8988T (cell line): ENCODE measurements around the gene LRGUK.
"Not testable (repeated sequence)": the region's sequence is repeated elsewhere in the genome, so short reads cannot be mapped to it uniquely, and the experiment has no call there.

Experiments used
- DNase-seq: peaks from one replicate; pipeline ENCODE4 v3.0.0; 2011

LRGUK gene, protein sequence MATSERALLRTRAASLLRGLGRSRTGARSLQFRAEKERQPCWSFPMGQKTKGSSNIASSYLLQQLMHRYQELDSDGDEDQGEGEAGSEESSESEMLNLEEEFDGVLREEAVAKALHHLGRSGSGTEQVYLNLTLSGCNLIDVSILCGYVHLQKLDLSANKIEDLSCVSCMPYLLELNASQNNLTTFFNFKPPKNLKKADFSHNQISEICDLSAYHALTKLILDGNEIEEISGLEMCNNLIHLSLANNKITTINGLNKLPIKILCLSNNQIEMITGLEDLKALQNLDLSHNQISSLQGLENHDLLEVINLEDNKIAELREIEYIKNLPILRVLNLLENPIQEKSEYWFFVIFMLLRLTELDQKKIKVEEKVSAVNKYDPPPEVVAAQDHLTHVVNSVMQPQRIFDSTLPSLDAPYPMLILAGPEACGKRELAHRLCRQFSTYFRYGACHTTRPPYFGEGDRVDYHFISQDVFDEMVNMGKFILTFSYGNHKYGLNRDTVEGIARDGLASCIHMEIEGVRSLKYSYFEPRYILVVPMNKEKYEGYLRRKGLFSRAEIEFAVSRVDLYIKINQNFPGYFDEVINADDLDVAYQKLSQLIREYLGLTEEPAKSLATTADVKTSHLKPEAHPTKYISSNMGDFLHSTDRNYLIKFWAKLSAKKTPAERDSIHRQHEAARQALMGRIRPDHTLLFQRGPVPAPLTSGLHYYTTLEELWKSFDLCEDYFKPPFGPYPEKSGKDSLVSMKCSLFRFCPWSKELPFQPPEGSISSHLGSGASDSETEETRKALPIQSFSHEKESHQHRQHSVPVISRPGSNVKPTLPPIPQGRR

DNA sequence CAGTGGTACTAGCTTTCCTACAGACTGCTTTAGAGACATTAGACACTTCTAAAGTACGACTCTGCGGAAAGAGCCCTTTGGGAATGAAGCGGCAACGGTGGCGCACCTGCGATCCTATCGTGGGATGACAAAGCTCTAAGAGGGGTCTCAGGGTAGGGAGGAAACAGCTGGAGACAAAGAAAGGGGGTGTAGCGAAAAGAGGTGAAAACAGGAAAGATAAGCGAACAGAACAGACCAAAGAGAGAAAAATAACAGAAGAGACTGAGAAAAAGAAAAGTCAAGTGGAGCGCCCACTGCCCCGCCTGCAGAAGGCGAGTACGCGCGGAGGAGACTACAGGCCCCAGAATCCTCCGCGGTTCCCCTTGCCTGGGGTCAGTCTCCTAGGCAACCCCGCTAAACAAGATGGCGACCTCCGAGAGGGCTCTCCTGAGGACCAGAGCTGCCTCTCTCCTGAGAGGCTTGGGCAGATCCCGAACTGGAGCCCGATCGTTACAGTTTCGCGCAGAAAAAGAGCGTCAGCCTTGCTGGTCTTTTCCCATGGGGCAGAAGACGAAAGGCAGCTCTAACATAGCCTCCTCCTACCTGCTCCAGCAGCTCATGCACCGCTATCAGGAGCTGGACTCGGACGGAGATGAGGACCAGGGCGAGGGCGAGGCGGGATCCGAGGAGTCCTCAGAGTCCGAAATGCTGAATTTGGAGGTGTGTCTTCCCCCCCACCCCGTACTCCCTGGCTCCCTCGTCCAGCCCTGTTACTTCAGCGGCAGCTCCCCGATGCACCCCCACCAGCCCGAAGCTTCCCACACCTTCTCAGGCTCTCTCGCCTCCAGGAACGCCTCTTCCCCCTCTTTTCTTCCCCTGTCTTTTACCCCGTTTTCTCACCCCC is at the start of gene LRGUK:
Gene LRGUK (plus strand): TSS at position 375 of the 883 bp plus-strand sequence. CDS start 28 bp downstream, at position 403.
- peak; percentile 51 for DNase-seq

DNA sequence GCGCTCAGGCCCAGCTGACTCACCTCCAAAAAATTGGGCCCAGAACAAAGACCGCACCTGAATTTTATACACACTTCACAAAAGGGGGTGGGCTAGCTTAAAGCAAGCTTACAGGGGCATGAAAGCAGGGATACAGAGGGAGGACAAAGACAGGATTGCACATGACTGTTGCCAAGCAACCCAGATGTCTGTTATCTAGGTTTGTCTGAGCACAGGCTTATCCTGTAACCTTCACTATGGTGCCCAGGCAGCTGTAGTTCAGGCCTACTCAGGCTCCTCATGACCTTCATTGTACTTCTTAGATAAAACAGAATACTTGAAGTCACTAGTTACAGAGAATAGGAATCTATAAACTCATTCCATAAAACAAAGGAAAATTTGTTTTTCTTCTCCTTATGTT is 49.6 kb upstream of the LRGUK start:
- not testable (repeated sequence) for DNase-seq

DNA sequence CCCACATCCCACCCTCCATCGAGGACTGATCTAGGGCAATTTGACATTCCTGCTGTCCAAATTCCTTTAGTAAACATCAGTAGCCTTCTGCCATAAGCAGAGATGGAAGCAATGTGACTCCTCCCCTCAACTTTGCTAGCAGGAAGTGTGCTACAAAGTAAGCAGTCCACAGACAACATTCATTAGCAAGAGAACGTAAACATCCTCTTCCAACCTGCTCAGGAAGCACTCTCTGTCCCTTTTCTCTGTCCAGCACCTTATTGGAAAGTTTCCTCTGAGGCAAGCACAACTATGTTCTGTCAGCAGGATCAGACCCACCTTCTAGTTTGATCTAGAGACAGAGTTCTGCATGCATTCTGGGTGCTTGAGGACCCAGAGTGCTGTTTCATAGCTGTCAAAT is 48.1 kb upstream of the LRGUK start:
- DNase-seq = no peak

DNA sequence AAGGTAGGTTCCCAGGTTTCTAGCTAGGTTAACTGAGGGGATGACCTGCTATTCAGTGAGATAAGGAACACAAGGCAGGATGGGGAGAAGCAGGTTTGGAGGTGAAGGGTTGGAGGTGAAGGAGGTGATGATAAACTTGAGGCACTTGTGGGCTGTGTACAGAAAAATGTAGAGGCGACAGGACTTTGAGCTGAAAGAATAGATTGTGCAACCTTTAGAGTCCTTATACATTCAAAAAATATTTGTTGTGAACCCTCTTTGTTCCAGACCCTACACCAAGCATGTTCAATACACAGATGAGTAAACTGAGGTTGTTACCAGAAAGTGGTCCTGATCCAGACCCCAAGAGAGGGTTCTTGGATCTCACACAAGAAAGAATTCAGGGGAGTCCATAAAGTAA is 45.4 kb upstream of the LRGUK start:
- no peak for DNase-seq

DNA sequence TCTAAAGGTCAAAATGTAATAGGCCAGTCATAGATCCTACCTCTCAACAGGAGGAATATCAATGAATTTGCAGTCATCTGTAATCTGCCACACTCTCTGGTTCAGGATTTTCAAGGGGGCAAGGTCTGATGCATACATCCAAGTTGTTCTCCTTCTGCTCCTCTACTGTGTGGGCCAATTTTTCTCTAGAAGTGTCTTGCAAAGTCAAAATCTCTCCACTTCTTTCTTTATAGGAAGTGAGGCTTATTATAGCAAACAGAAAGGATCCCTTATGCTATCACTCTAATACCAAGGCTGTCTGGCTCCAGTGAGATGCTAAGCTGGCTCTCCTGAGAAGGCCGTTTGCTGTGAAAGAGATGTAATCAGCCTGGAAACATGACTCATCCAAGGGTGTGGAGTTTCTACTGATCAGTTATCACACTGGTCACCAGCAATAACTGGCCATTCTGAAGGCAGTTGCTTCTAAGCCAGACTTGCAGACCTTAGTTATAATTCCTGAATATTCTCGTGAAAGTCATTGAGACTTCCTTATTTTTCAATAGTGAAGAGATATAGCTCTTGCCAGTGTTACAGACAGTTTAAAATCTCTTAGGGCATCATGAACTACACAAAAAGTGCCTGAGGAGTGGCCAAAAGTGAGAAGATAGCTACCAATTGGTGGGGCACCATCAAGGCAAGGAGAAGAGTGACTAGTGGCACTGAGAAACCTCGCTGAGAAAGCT is 43.2 kb upstream of the LRGUK start:
- DNase-seq = no peak

DNA sequence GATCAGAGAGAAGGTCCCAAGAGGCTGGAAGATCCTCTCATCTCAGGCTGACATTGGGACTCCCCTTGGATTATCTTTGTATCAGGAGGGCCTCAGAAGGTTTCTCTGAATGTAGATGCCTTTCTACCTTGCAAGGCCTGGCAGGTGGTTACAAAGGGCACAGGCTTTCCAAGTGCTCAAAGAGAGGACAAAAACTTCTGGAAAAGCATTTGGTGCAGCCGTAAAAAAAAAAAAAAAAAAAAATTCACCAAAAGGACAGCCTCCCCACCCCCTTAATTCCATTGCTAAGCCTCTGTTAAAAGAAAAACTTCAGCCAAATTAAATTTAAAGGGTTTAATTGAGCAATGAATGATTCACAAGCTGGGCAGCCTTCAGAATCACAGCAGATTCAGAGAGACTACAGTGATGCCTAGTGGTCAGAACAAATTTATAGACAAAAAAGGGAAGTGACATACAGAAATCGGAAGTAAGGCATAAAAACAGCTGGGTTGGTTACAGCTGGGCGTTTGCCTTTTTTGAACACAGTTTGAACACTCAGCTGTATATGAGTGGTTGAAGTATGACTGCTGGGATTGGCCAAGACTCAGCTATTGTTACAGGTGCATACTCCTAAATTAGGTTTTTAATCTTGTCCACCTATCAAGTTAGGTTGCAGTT is 42.5 kb upstream of the LRGUK start:
- DNase-seq = no peak

DNA sequence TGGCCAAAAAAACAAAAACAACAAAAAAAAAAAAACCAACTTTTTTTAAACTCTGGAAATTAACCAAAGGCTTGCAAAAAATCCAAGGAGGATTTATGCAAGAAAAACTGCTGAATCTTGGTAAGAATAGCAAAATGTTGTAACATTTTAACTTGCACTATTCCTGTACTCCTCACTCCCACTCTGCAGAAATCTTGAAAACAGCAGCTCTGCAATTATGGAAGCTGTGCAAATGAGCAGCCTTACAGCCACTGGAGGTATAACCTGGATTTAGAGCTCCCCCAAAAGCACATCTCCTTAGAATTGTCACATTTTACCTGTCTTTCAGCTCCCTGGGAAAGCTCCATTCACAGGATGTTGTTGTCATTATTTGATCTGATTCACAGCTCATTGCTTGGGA is 41.8 kb upstream of the LRGUK start:
- no peak for DNase-seq

DNA sequence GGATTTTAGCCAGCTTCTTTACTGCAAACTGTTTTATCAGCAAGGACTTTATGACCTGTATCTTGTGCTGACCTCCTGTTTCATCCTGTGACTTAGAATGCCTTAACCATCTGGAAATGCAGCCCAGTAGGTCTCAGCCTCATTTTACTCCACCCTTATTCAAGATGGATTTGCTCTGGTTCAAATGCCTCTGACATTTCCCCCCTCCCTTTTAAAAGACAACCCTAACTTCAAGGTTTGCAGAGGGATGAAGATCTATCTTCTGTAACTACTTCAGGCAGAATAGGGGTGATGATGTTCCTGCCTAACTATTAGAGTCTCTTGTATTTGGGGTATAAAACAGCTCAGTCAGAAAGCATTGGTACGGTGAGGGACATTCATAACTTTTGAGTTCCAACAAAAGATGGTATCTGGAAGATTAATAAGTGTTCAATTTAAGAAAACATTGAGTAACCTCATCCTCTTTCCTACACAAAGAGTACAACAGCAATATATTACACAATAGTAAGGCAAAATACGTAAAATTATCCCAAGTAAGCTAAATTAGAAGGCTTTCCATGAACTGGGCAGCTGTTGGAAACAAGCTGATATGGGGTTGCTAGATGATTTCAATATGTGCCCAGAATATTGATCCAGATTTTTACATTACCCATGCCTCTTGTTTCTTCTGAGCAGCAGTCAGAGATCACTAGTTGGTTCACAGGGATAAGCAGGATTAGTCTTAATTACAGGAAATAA is 40.0 kb upstream of the LRGUK start:
- DNase-seq = no peak

DNA sequence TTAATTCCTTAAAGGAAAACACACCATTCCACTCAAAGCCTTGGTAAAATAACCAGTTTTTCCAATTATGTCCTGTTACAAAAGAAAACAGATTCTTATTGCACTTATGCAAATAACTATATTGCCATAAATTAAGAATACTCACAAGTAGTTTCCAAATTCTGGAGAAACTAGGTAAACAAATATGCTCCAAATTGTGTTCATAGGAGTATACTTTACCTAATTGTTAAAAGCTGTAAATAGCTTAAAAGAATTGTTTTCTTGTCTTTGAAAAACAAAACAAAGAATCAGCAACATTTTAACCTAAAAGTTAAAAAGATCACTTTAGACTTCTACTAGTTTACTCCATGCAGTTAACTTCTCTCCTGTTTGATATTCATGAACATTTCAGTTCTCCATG is 38.9 kb upstream of the LRGUK start:
- no peak for DNase-seq

DNA sequence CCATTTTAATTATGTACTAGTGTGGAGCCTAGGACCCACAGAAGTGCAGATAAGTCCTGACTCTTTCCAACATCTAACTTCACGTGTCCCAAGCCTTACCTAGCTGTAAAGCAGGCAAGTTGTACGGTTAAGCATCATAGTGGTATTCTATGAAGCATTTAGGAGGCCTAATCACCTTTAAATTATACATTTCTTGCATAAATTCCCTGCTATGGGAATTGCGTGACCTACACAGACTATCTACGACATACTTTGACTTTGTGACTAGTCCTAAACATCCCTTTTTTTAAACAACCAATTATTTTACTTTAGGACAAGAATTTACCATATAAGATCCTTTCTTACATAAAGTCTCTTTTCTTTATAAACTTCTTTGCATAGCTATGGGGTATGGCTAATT is 37.7 kb upstream of the LRGUK start:
- DNase-seq = no peak

DNA sequence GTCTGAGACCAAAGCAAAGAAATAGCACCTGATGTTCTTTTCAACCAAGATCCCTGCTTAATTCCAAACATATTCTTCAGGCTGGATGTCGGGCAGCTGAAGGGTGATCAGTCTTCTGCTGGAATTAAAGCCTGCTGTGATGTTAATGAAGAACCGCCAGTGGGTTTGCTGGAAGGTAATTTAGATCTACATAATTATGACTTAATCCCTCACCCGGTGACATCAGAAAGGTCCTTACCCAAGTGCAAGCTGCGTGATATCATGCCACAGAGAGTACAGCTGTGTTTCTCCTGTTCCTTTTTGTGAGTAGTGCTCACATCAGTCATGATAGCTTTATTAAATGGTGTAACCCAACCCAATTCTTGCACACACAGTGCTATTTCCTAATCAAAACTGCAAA is 29.1 kb upstream of the LRGUK start:
- DNase-seq = no peak

DNA sequence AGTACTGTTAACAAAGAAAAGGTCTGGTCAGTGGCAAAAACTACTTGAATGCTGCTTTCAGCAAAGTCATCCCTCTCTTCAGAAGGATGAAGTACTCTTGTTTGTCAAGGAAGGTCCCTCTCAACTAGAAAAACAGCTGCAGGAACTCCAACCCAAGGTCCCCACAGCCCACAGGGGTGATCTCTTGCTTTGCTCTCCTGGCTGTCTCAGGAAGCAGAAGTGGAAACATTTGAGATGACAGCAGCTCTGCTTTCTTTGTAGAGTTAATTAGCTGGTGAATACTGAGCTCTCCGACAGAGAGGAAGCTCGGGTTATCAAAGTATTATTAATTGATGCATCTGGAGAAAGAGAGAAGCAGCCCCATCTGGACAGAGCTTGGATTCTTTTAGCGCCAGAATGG is 25.4 kb upstream of the LRGUK start:
- DNase-seq = no peak

DNA sequence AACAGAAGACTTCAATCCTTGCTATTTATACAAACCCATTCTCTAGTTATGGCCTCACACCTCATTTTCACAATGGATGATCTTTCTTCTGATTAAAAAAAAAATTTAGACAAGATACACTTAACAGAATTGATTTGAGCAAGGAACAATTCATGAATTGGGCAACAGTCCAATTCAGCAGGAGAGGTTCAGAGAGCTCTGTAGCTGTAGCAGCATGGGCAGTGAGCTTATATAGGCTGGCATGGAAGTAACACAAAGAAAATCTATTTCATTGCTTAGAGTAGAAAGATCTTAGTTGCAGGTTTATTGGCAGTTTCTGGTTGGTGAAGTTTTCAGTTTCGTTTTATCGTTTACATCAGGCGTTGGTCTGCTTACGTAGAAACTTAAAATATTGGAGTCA is 23.0 kb upstream of the LRGUK start:
- DNase-seq = no peak

DNA sequence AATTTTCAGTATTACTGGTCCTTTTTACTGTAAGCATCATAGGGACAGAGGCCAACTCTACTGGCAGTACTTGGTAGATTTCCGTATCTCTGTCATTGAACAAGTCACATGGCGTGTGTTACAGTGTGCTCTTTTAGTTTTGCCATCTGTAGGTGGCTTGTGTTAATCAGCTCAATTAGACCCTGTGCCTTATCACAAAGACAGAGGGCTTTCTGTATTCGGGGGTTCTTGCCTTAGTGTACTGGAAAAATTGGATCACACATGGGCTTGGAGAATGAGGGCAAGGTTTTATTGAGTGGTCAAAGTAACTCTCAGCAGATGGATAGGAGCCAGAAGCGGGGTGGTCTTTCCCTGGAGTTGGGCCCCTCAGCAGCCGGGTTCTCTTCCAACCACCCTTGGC is 21.3 kb upstream of the LRGUK start:
- no peak for DNase-seq

DNA sequence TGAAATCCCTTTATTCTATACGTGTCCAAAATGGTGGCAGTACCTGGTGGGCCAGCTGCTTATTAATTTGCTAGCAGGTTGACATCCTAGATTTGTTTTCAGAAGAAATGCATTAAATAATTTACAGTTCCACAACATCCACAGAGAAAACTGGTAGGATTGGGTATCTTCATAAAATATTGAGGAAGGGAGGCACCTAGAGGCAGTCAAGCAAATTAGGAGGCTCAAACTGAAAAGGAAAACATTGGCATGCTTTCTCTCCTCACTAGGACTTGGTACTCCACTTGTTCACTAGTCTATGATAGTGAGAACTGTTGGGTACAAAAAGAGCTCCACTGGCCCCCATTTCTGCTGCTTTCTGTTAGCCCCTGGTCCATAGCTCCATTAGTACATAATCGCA is 18.3 kb upstream of the LRGUK start:
- no peak for DNase-seq

DNA sequence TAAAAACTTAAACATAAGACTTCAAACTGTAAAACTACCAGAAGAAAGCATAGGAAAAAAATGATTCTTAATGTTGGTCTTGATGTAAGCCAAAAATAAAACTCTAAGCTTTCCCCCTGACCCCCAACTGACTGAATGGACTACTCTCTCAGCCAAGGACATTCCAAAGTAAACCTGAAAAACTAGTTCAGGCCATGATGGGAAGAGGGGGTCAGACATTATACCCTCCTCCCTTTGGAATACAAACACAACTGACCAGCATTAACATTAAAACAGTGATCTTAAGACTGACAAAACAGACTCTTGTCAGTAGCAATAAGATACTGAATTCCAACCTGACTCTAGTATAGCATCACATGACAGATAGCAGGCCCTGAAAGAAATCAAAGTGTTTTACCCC is 13.5 kb upstream of the LRGUK start:
- DNase-seq = no peak

DNA sequence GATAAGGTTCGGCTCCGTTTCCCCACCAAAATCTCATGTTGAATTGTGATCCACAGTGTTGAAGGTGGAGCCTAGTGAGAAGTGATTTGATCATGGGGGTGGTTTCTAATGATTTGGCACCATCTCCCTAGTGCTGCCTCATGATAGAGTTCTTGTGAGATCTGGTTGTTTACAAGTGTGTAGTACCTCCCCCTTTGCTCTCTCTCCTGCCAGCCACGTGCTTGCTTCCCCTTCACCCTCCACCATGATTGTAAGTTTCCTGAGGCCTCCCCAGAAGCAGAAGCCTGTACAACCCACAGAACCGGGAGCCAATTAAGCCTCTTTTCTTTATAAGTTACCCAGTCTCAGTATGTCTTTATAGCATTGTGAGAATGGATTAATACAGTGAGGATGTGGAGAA is 12.1 kb upstream of the LRGUK start:
- DNase-seq = no peak

DNA sequence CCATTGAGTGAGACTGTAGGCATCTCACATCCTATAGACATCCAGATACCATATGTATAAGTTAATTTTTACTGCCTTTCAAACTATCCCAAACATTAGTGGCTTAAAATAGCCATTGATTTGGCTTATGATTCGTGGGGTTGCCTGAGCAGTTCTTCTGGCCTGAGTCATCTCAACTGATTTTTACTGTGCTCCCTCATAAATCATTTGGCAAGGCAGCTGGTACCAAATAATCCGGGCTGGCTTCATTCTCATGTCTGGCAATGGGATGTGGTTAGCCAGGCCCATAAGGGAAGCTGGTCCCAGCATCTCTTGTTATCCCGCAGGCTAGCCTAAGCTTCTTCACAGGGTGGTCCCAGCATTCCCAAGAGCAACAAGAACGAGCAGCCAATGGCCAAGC is 6.7 kb upstream of the LRGUK start:
- no peak for DNase-seq

DNA sequence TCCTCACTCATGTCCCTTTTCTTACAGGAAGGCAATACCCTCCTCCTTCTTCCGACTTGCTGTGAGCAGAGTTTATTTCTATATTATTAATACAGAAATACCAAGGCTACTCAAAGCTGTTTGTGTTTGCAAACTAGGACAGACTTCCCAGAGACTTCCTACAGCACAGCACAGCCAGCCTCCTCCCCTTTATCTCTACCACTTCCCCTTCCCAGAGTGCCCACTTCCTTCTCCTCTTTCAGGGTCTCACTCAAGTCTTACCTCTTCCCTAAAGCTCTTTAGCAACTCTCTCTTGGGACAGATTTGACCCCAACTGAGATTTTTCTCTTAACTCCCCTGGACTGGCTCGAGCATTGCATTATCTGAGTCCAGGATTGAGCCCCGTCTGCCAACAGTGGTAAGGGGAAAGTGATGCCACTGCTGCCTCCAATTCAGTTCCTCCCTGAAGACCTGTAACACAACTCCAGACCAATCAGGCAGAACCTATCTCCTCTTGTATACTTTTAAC is 5.5 kb upstream of the LRGUK start:
- no peak for DNase-seq

DNA sequence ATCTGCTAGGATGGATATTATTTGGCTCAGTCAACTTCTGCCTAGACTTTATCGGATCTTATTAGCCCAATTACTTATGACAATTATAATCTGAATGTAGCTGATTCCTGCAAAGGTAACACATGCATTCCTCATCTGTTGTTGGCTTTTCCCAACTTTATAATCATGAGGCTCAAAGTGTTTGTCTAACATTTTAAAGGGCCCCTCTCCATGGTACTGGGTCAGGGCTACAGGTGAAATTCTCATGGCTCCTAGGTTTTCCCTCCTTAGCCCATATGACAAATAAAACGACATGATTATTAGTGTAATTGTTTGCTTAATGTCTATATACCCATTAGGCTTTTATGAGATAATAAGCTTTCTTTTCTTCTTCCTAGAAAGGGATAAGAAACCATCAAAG is 4.2 kb upstream of the LRGUK start:
- no peak for DNase-seq

DNA sequence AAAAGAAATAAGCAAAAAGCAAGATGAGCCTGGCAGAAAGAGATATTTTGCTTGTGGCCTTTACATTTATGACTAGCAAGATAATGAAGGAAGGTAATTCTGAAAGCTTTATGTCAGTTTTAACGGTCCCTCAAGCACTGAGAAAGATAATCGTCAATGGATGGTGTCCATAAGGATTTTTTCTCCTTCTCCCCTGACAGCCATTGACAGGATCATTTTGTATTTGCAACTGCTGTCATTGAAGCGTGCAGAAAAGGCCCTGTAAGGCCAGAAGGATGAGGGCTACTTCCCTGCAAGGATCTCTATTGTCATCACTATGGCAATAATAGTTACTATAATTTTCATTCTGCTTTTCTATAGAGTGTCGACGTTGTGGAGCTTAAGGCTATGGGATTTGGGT is 994 bp upstream of the LRGUK start:
- DNase-seq = no peak
